ENCODE data around the gene RTTN. TPM values are rescaled to one million over a fixed set of nuclear protein-coding genes. Genes with fewer than 3 reads are reported as not detected.

RTTN gene
- total and polyA plus RNA-seq, 2 donors (not counting 3 experiments of a cell fraction or from before 2014, with no cell fraction given): 3.1 to 17.4 TPM

DNA sequence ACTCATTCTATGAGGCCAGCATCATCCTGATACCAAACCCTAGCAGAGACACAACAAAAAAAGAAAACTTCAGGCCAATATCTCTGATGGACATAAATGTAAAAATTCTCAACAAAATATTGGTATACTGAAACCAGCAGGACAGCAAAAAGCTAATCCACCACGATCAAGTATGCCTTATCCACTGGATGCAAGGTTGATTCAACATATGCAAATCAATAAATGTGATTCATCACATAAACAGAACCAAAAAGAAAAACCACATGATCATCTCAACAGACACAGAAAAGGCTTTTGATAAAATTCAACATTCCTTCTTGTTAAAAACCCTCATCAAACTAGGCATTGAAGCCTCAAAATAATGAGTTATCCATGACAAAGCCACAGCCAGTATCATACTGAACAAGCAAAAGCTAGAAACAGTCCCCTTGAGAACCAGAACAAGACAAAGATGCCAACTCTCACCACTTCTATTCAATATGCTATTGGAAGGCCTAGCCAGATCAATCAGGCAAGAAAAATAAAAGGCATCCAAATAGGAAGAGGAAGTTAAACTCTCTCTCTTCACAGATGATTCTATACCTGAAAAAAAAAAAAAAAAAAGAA lies 45.3 kb downstream of the RTTN start:
- dilution Hi-C loops (cut with MboI; ENCODE audit: extremely low pct_ligation_motif_present, low sequenced_read_pairs): no loop called here
- Histone ChIP-seq H4K20me1 (replicated peaks; ENCODE audit: control insufficient read depth, extremely low read depth, insufficient read depth, low read length) (no peaks in the 10 kb centered on the region), H3K4me2 (ENCODE audit: insufficient read depth, low read length) (no peak overlapping the region), H2AFZ (ENCODE audit: low read depth, low read length) (no peak overlapping the region), H3K36me3 (ENCODE audit: control insufficient read depth in 2 of 2, extremely low read depth in 1 of 2, insufficient read depth in 2 of 2, low read length in 2 of 2) (peaks cover 0 to 3% of the 10 kb centered on the region in 2 experiments), H3K9me3 (replicated peaks; ENCODE audit: control insufficient read depth, insufficient read depth, low read length) (no peaks in the 10 kb centered on the region), H3K27ac (ENCODE audit: insufficient read depth, low read depth, low read length) (no peak overlapping the region), H3K9me1 (replicated peaks; ENCODE audit: control insufficient read depth, extremely low read depth, insufficient read depth, low read length) (no peaks in the 10 kb centered on the region), H3K4me1 (ENCODE audit: control insufficient read depth, extremely low read depth, insufficient read depth, low read length) (no peaks in the 10 kb centered on the region), H3K79me2 (ENCODE audit: control insufficient read depth, insufficient read depth, low read length) (no peaks in the 10 kb centered on the region), H3K27me3 (ENCODE audit: control insufficient read depth in 2 of 2, insufficient read depth in 2 of 2, low read length in 2 of 2) (no peaks in the 10 kb centered on the region), H3K4me3 (replicated peaks in 1 of 3; ENCODE audit: insufficient read depth in 1 of 3, low read depth in 1 of 3, low read length in 3 of 3) (no peak overlapping the region), H3K9ac (replicated peaks; ENCODE audit: extremely low read depth, insufficient read depth, low read length) (no peak overlapping the region)
- ChIA-PET CTCF (interaction anchor here (1.2 kb wide), 1 partner anchor 132 kb away, joined by 3 read pairs; no protein-coding TSS in a partner anchor), POLR2A (interaction anchor here (0.7 kb wide), 1 partner anchor 25 kb away, joined by 5 read pairs; no protein-coding TSS in a partner anchor)
- no peak for TF ChIP-seq MYC (IDR thresholded peaks at IDR 0.05; ENCODE audit: low read depth, low read length)
- TF ChIP-seq GATA2 (IDR thresholded peaks at IDR 0.05; ENCODE audit: insufficient read depth, insufficient read length, low read depth, low read length): no peak
- TF ChIP-seq, protein P1, sequence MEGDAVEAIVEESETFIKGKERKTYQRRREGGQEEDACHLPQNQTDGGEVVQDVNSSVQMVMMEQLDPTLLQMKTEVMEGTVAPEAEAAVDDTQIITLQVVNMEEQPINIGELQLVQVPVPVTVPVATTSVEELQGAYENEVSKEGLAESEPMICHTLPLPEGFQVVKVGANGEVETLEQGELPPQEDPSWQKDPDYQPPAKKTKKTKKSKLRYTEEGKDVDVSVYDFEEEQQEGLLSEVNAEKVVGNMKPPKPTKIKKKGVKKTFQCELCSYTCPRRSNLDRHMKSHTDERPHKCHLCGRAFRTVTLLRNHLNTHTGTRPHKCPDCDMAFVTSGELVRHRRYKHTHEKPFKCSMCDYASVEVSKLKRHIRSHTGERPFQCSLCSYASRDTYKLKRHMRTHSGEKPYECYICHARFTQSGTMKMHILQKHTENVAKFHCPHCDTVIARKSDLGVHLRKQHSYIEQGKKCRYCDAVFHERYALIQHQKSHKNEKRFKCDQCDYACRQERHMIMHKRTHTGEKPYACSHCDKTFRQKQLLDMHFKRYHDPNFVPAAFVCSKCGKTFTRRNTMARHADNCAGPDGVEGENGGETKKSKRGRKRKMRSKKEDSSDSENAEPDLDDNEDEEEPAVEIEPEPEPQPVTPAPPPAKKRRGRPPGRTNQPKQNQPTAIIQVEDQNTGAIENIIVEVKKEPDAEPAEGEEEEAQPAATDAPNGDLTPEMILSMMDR (IDR thresholded peaks at IDR 0.05; ENCODE audit: extremely low read depth in 1 of 2, insufficient read depth in 1 of 2, low read depth in 1 of 2, low read length in 2 of 2): no peak
- no peak for TF ChIP-seq POLR2A (IDR thresholded peaks at IDR 0.05; ENCODE audit: low read depth, low read length)
- no peak for TF ChIP-seq JUN (IDR thresholded peaks at IDR 0.05; ENCODE audit: borderline replicate concordance, insufficient read depth, insufficient read length, low read depth)
- TF ChIP-seq, protein P2, sequence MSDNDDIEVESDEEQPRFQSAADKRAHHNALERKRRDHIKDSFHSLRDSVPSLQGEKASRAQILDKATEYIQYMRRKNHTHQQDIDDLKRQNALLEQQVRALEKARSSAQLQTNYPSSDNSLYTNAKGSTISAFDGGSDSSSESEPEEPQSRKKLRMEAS (IDR thresholded peaks at IDR 0.05; ENCODE audit: insufficient read depth, insufficient read length): no peak
- TF ChIP-seq POLR2AphosphoS5 (IDR thresholded peaks at IDR 0.05; ENCODE audit: insufficient read depth, low read depth, low read length): no peak
- no peak for TF ChIP-seq FOS (IDR thresholded peaks at IDR 0.05; ENCODE audit: borderline replicate concordance, insufficient read depth, low read length)
- no peak for TF ChIP-seq EZH2 (IDR thresholded peaks at IDR 0.05; ENCODE audit: borderline replicate concordance, low read depth, low read length, severe bottlenecking)
- FAIRE-seq (no peak), DNase-seq (ENCODE audit: low read depth, low spot score) (no peak)
- intact Hi-C loops (cut with micrococcal nuclease): no loop called here
- BruUV-seq (replicated peaks): no TSS peak
